ENCODE data around the gene MTTP.

- TF ChIP-seq ATF3 (IDR thresholded peaks at IDR 0.05) (no peak), CTCF (IDR thresholded peaks at IDR 0.05; ENCODE audit: low read depth, low read length, missing input control) (no peak), HNF4A (conservative IDR thresholded peaks at IDR 0.05) (no peak), EGR1 (IDR thresholded peaks at IDR 0.05; ENCODE audit: low read depth in 2 of 2) (no peak), RAD21 (IDR thresholded peaks at IDR 0.05) (no peak), NR2F2 (IDR thresholded peaks at IDR 0.05) (no peak), REST (IDR thresholded peaks at IDR 0.05) (no peak)
Measured at GRCh38 chr4:99610605-99611175, 36.1 kb downstream of the MTTP start.

Data from liver (tissue), 3 donors.